ENCODE measurements around the gene NBAS. TPM values are rescaled to one million over a fixed set of nuclear protein-coding genes. Genes with fewer than 3 reads are reported as not detected.
A peak's percentile ranks its signal among the peaks of the same experiment; 100 is the strongest.

Gene NBAS
- total and polyA plus RNA-seq, 2 of the 13 experiments (the other 11 are each of a cell fraction or from before 2014, with no cell fraction given) = 33.6 to 58.7 TPM

DNA sequence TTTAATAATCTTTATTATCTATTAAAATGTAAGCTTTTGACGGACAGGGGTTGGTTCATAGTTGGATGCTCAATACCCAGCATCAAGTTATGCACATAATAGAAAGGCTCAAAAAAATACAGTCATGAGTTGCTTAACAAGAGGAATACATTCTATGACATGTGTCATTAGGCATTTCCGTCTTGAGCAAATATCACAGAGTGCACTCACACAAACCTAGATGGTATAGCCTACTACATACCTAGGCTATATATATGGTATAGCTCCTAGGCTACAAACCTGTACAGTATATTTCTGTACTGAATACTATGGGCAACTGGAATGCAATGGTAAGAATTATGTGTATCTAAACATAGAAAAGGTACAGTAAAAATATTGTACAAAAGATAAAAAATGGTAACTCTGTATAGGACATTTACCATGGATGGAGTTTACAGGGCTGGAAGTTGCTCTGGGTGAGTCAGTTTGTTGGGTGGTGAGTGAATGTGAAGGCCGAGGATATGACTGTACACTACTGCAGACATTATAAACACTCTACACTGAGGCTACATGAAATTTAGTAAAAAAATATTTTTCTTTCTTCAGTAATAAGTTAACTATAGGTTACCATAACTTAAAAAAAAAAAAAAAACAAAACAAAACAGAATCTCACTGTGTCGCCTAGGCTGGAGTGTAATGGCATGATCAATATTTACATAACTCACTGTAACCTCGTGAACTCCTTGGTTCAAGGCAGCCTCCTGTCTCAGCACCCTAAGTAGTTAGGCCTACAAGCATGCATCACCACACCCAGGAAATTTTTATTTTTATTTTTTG is 201.2 kb downstream of the NBAS start (continued):
- TF ChIP-seq, protein P1, sequence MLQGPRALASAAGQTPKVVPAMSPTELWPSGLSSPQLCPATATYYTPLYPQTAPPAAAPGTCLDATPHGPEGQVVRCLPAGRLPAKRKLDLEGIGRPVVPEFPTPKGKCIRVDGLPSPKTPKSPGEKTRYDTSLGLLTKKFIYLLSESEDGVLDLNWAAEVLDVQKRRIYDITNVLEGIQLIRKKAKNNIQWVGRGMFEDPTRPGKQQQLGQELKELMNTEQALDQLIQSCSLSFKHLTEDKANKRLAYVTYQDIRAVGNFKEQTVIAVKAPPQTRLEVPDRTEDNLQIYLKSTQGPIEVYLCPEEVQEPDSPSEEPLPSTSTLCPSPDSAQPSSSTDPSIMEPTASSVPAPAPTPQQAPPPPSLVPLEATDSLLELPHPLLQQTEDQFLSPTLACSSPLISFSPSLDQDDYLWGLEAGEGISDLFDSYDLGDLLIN (CRISPR knock-in tag; IDR thresholded peaks at IDR 0.05; ENCODE audit: borderline replicate concordance) = no peak
- TF ChIP-seq SOX13 (IDR thresholded peaks at IDR 0.05) (no peak), SOX13 (CRISPR knock-in tag; conservative IDR thresholded peaks at IDR 0.05 in 1 of 2, IDR thresholded peaks at IDR 0.05 in 1 of 2) (peak in 1 of 2 experiments; percentile 38; a peak in 1 of 4 replicates), ZNF431 (CRISPR knock-in tag; IDR thresholded peaks at IDR 0.05; ENCODE audit: borderline replicate concordance, low read depth) (no peak), ZSCAN29 (CRISPR knock-in tag; conservative IDR thresholded peaks at IDR 0.05) (no peak), HNF4A (CRISPR knock-in tag; IDR thresholded peaks at IDR 0.05) (peak; percentile 44; the same call in 1 of the 2 replicates), ZZZ3 (CRISPR knock-in tag; IDR thresholded peaks at IDR 0.05; ENCODE audit: borderline replicate concordance) (no peak), SRSF9 (IDR thresholded peaks at IDR 0.05; ENCODE audit: borderline replicate concordance, insufficient read depth, low read depth, low read length, poor library complexity, severe bottlenecking) (no peak), PBX2 (CRISPR knock-in tag; IDR thresholded peaks at IDR 0.05) (no peak), PAWR (CRISPR knock-in tag; IDR thresholded peaks at IDR 0.05; ENCODE audit: borderline replicate concordance) (no peak), TOE1 (CRISPR knock-in tag; IDR thresholded peaks at IDR 0.05) (no peak), ZNF205 (CRISPR knock-in tag; IDR thresholded peaks at IDR 0.05) (no peak), ATF7 (IDR thresholded peaks at IDR 0.05) (no peak), ATF7 (CRISPR knock-in tag; IDR thresholded peaks at IDR 0.05) (no peak), AHDC1 (CRISPR knock-in tag; IDR thresholded peaks at IDR 0.05; ENCODE audit: borderline replicate concordance) (peak; percentile 54; the same call in 1 of the 2 replicates), HHEX (CRISPR knock-in tag; IDR thresholded peaks at IDR 0.05) (no peak), ZNF572 (CRISPR knock-in tag; IDR thresholded peaks at IDR 0.05) (no peak), FOSL2 (CRISPR knock-in tag; IDR thresholded peaks at IDR 0.05) (peak; percentile 33; the same call in 1 of the 2 replicates)
- TF ChIP-seq, protein P2, sequence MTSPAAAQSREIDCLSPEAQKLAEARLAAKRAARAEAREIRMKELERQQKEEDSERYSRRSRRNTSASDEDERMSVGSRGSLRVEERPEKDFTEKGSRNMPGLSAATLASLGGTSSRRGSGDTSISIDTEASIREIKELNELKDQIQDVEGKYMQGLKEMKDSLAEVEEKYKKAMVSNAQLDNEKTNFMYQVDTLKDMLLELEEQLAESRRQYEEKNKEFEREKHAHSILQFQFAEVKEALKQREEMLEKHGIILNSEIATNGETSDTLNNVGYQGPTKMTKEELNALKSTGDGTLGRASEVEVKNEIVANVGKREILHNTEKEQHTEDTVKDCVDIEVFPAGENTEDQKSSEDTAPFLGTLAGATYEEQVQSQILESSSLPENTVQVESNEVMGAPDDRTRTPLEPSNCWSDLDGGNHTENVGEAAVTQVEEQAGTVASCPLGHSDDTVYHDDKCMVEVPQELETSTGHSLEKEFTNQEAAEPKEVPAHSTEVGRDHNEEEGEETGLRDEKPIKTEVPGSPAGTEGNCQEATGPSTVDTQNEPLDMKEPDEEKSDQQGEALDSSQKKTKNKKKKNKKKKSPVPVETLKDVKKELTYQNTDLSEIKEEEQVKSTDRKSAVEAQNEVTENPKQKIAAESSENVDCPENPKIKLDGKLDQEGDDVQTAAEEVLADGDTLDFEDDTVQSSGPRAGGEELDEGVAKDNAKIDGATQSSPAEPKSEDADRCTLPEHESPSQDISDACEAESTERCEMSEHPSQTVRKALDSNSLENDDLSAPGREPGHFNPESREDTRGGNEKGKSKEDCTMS (CRISPR knock-in tag; conservative IDR thresholded peaks at IDR 0.05) = no peak

Data from HepG2 (cell line).